ENCODE results near the gene CCSAP.

- no peak for TF ChIP-seq CTCF (IDR thresholded peaks at IDR 0.05)
- no peak for TF ChIP-seq POLR2A (IDR thresholded peaks at IDR 0.05)
These were observed 60.5 kb downstream of the CCSAP start for GRCh38 chr1:229282295-229282823.

All from uterus (tissue), 2 donors.